Immature natural killer cell (primary cell): ENCODE results near the gene SLC16A9. TPM values are rescaled to one million over a fixed set of nuclear protein-coding genes. Genes with fewer than 3 reads are reported as not detected.

ENCODE experiments used
- DNase-seq, 3 donors: peaks; one replicate each; pipeline ENCODE4 v3.0.0; 2022; ENCODE audit warnings: mixed read lengths in 1 of 3
- H3K27ac Mint-ChIP-seq, 6 donors: one replicate each; pipeline ENCODE4 v1.8.0; 2020; ENCODE audit warnings: mixed read lengths in 6 of 6, mild to moderate bottlenecking in 5 of 6, inconsistent platforms in 4 of 6, moderate library complexity in 3 of 6
- H3K27me3 Mint-ChIP-seq, 3 donors: one replicate each; pipeline ENCODE4 v1.8.0; 2020 to 2021; ENCODE audit warnings: low read depth in 3 of 3, mild to moderate bottlenecking in 3 of 3, mixed read lengths in 3 of 3, moderate library complexity in 3 of 3, inconsistent platforms in 1 of 3
- H3K36me3 Mint-ChIP-seq, 3 donors: one replicate each; pipeline ENCODE4 v1.8.0; 2020; ENCODE audit warnings: mixed read lengths in 3 of 3, inconsistent platforms in 2 of 3, mild to moderate bottlenecking in 2 of 3
- H3K4me1 Mint-ChIP-seq, 2 donors: one replicate each; pipeline ENCODE4 v1.8.0; 2020; ENCODE audit warnings: inconsistent platforms in 2 of 2, mild to moderate bottlenecking in 2 of 2, mixed read lengths in 2 of 2, moderate library complexity in 1 of 2
- H3K4me3 Mint-ChIP-seq, 5 donors: one replicate each; pipeline ENCODE4 v1.8.0; 2020; ENCODE audit warnings: mild to moderate bottlenecking in 5 of 5, mixed read lengths in 5 of 5, inconsistent platforms in 3 of 5, moderate library complexity in 3 of 5
- H3K9me3 Mint-ChIP-seq, 6 donors: one replicate each; pipeline ENCODE4 v1.8.0; 2020; ENCODE audit warnings: mild to moderate bottlenecking in 6 of 6, mixed read lengths in 6 of 6, inconsistent platforms in 4 of 6, moderate library complexity in 3 of 6
- polyA plus RNA-seq, 3 donors: library from polyadenylated mRNA; unstranded; fragments of 300-500 nt; fragmentation: Illumina TruSeq; gene quantifications; one replicate each; pipeline ENCODE4 v1.2.3, GENCODE V29; 2021

SLC16A9 gene
- polyA plus RNA-seq, 3 donors from 2014 or later, result not detected

GRCh38 chr10:59706851-59707797, 2.5 kb downstream of the SLC16A9 start:
- no peaks in the 10 kb centered on the region for H3K4me1 Mint-ChIP-seq
- H3K36me3 Mint-ChIP-seq, result no peaks in the 10 kb centered on the region
- no peak for DNase-seq
- H3K9me3 Mint-ChIP-seq, result peaks cover 0 to 4% (median 0%) of the 10 kb centered on the region in 6 donors
- H3K27ac Mint-ChIP-seq, result no peak overlapping the region
- no peak overlapping the region for H3K4me3 Mint-ChIP-seq
- peaks cover 6 to 13% (median 9%) of the 10 kb centered on the region in 3 donors for H3K27me3 Mint-ChIP-seq

- H3K9me3 Mint-ChIP-seq, result peaks cover 0 to 2% (median 0%) of the 10 kb centered on the region in 6 donors
- H3K4me3 Mint-ChIP-seq, result no peak overlapping the region
- peaks cover 3 to 13% (median 8%) of the 10 kb centered on the region in 3 donors for H3K27me3 Mint-ChIP-seq
- H3K27ac Mint-ChIP-seq, result no peak overlapping the region
- no peaks in the 10 kb centered on the region for H3K36me3 Mint-ChIP-seq
- DNase-seq, result no peak
- H3K4me1 Mint-ChIP-seq, result no peaks in the 10 kb centered on the region
These were observed 3.7 kb downstream of the SLC16A9 start for GRCh38 chr10:59705931-59706330.

GRCh38 chr10:59704630-59705029, 5.0 kb downstream of the SLC16A9 start:
- Mint-ChIP-seq H3K9me3 (peaks cover 0 to 2% (median 0%) of the 10 kb centered on the region in 6 donors), H3K4me1 (no peaks in the 10 kb centered on the region), H3K4me3 (no peak overlapping the region), H3K36me3 (no peaks in the 10 kb centered on the region), H3K27me3 (peaks cover 2 to 13% (median 6%) of the 10 kb centered on the region in 3 donors), H3K27ac (no peak overlapping the region)
- no peak for DNase-seq

GRCh38 chr10:59702347-59702746, 7.3 kb downstream of the SLC16A9 start:
- no peak overlapping the region for H3K4me3 Mint-ChIP-seq
- H3K27ac Mint-ChIP-seq, result no peak overlapping the region
- no peaks in the 10 kb centered on the region for H3K9me3 Mint-ChIP-seq
- no peaks in the 10 kb centered on the region for H3K4me1 Mint-ChIP-seq
- no peaks in the 10 kb centered on the region for H3K36me3 Mint-ChIP-seq
- H3K27me3 Mint-ChIP-seq, result peaks cover 2 to 6% (median 2%) of the 10 kb centered on the region in 3 donors
- DNase-seq, result no peak

GRCh38 chr10:59700709-59701108, 8.9 kb downstream of the SLC16A9 start:
- Mint-ChIP-seq H3K4me1 (no peaks in the 10 kb centered on the region), H3K4me3 (no peak overlapping the region), H3K9me3 (no peaks in the 10 kb centered on the region), H3K27ac (no peak overlapping the region), H3K27me3 (peaks cover 0 to 2% (median 2%) of the 10 kb centered on the region in 3 donors), H3K36me3 (no peaks in the 10 kb centered on the region)
- DNase-seq, result no peak

- no peaks in the 10 kb centered on the region for H3K4me1 Mint-ChIP-seq
- DNase-seq, result no peak
- peaks cover 0 to 2% (median 0%) of the 10 kb centered on the region in 6 donors for H3K9me3 Mint-ChIP-seq
- H3K27ac Mint-ChIP-seq, result no peak overlapping the region
- no peaks in the 10 kb centered on the region for H3K36me3 Mint-ChIP-seq
- H3K4me3 Mint-ChIP-seq, result no peak overlapping the region
- H3K27me3 Mint-ChIP-seq, result peaks cover 0 to 2% (median 2%) of the 10 kb centered on the region in 3 donors
These were observed 11.3 kb downstream of the SLC16A9 start for GRCh38 chr10:59698326-59698725.

GRCh38 chr10:59695637-59696036, 14.0 kb downstream of the SLC16A9 start:
- Mint-ChIP-seq H3K4me1 (no peaks in the 10 kb centered on the region), H3K4me3 (no peak overlapping the region), H3K36me3 (no peaks in the 10 kb centered on the region), H3K27ac (no peak overlapping the region), H3K9me3 (peaks cover 0 to 2% (median 0%) of the 10 kb centered on the region in 6 donors), H3K27me3 (peaks cover 0 to 2% (median 2%) of the 10 kb centered on the region in 3 donors)
- no peak for DNase-seq

GRCh38 chr10:59694936-59695335, 14.7 kb downstream of the SLC16A9 start:
- Mint-ChIP-seq H3K4me3 (no peak overlapping the region), H3K9me3 (peaks cover 0 to 4% (median 0%) of the 10 kb centered on the region in 6 donors), H3K27ac (no peak overlapping the region), H3K36me3 (no peaks in the 10 kb centered on the region), H3K27me3 (peaks cover 0 to 2% (median 2%) of the 10 kb centered on the region in 3 donors), H3K4me1 (no peaks in the 10 kb centered on the region)
- no peak for DNase-seq

GRCh38 chr10:59692113-59692512, 17.5 kb downstream of the SLC16A9 start:
- peaks cover 0 to 4% (median 0%) of the 10 kb centered on the region in 6 donors for H3K9me3 Mint-ChIP-seq
- DNase-seq, result no peak
- H3K4me3 Mint-ChIP-seq, result no peak overlapping the region
- no peaks in the 10 kb centered on the region for H3K36me3 Mint-ChIP-seq
- H3K4me1 Mint-ChIP-seq, result no peaks in the 10 kb centered on the region
- no peak overlapping the region for H3K27ac Mint-ChIP-seq
- peaks cover 0 to 2% (median 2%) of the 10 kb centered on the region in 3 donors for H3K27me3 Mint-ChIP-seq

GRCh38 chr10:59688921-59689351, 20.7 kb downstream of the SLC16A9 start:
- Mint-ChIP-seq H3K9me3 (peaks cover 0 to 4% (median 0%) of the 10 kb centered on the region in 6 donors), H3K27me3 (peaks cover 1 to 7% (median 2%) of the 10 kb centered on the region in 3 donors), H3K36me3 (no peaks in the 10 kb centered on the region), H3K4me3 (no peak overlapping the region), H3K4me1 (no peaks in the 10 kb centered on the region), H3K27ac (no peak overlapping the region)
- DNase-seq, result no peak

GRCh38 chr10:59687657-59688056, 22.0 kb downstream of the SLC16A9 start:
- Mint-ChIP-seq H3K9me3 (peaks cover 0 to 2% (median 0%) of the 10 kb centered on the region in 6 donors), H3K4me3 (no peak overlapping the region), H3K4me1 (no peaks in the 10 kb centered on the region), H3K36me3 (no peaks in the 10 kb centered on the region), H3K27ac (no peak overlapping the region), H3K27me3 (peaks cover 1 to 7% (median 2%) of the 10 kb centered on the region in 3 donors)
- DNase-seq, result no peak

GRCh38 chr10:59684006-59684405, 25.6 kb downstream of the SLC16A9 start:
- H3K4me3 Mint-ChIP-seq, result no peak overlapping the region
- no peaks in the 10 kb centered on the region for H3K9me3 Mint-ChIP-seq
- H3K27ac Mint-ChIP-seq, result no peak overlapping the region
- H3K27me3 Mint-ChIP-seq, result peaks cover 1 to 10% (median 2%) of the 10 kb centered on the region in 3 donors
- no peak for DNase-seq
- no peaks in the 10 kb centered on the region for H3K4me1 Mint-ChIP-seq
- no peaks in the 10 kb centered on the region for H3K36me3 Mint-ChIP-seq

- DNase-seq, result no peak
- Mint-ChIP-seq H3K36me3 (no peaks in the 10 kb centered on the region), H3K27me3 (peaks cover 1 to 10% (median 2%) of the 10 kb centered on the region in 3 donors), H3K4me1 (no peaks in the 10 kb centered on the region), H3K9me3 (no peaks in the 10 kb centered on the region), H3K27ac (no peak overlapping the region), H3K4me3 (no peak overlapping the region)
These were observed 26.4 kb downstream of the SLC16A9 start for GRCh38 chr10:59682986-59683937.
